ENCODE data around the gene PCDH9. TPM values are rescaled to one million over a fixed set of nuclear protein-coding genes. Genes with fewer than 3 reads are reported as not detected.

PCDH9 gene
- total and polyA plus RNA-seq, 12 donors, result 2.9 to 32.0 (median 15.4) TPM

DNA sequence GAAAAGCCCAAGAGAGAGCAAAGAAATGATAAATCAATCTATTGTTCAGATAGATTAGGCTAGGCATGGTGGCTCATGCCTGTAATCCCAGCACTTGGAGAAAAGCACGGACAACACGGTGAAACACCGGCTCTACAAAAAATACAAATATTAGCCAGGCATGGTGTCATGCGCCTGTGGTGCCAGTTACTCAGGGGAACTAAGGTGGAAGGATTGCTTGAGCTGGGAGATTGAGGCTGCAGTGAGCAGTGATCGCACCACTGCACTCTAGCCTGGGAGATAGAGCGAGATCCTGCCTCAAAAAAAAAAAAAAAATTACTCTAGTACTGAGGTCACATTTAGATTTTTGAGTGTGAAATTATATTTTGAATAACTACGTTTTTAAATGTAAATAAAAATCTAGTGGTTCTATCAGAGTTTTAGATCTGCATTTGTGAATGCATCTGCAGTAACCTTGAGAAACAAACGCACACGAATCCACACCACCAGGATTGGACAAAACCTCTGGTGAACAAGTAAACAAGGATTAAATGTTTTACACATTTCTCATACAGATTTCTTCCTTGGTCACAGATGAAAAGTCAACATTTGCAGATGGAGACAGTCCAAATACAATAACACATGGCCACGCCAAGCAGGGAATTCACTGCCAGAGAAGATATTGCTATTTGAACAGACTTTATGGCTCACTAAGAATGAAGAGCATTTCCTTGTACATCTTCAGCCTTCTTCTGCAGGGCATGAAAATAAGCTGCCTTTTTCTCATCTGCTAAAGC is 917.6 kb downstream of the PCDH9 start:
- H3K9me3 ChIP-seq, result no peaks in the 10 kb centered on the region
- no peaks in the 10 kb centered on the region for H3K36me3 ChIP-seq
- WGBS, 2 donors, result 71 to 75% methylated on average over 10 of the region's 10 CpGs
- no peaks in the 10 kb centered on the region for H3K27me3 ChIP-seq
- DNase-seq (no peak), ATAC-seq (peak in 3 of 8 donors; percentile 28 to 42 (median 29))
- intact Hi-C loops (cut with DNase I), result no loop called here
- no peak overlapping the region for H3K27ac ChIP-seq
- H3K4me1 ChIP-seq, result no peaks in the 10 kb centered on the region
- H3K4me3 ChIP-seq, result no peak overlapping the region
- TF ChIP-seq, protein P1, sequence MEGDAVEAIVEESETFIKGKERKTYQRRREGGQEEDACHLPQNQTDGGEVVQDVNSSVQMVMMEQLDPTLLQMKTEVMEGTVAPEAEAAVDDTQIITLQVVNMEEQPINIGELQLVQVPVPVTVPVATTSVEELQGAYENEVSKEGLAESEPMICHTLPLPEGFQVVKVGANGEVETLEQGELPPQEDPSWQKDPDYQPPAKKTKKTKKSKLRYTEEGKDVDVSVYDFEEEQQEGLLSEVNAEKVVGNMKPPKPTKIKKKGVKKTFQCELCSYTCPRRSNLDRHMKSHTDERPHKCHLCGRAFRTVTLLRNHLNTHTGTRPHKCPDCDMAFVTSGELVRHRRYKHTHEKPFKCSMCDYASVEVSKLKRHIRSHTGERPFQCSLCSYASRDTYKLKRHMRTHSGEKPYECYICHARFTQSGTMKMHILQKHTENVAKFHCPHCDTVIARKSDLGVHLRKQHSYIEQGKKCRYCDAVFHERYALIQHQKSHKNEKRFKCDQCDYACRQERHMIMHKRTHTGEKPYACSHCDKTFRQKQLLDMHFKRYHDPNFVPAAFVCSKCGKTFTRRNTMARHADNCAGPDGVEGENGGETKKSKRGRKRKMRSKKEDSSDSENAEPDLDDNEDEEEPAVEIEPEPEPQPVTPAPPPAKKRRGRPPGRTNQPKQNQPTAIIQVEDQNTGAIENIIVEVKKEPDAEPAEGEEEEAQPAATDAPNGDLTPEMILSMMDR (IDR thresholded peaks at IDR 0.05), result no peak

DNA sequence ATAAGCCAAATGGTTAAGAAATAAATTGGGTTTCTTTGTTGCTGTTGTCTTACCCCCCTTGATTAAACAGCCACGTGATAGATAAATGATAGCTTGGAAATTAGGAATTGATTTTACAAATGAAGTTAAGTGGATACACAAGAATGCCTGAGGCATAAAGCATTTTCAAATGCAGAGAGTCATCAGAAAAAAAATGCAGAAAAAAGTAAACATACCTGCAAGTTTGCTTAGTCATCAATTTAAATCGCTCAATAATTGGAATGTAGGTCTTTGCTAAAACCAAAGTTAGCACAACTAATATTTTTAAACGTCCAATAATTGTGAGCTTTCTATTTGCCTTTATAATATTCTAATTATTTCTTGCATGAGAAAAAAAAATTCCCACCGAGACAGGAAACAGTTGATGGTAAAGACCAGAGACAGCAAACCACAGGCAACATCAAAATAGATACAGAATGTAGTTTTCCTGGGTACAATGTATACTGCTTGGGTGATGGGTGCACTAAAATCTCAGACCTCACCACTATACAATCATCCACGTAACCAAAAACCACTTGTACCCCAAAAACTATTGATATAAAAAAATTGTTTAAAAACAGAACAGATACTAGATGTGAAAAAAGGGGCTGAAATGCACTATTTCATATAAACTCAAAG is 924.0 kb downstream of the PCDH9 start:
- Histone ChIP-seq H3K36me3 (peaks cover 0 to 4% (median 0%) of the 10 kb centered on the region in 9 donors), H3K4me3 (no peak overlapping the region), H3K9me3 (no peaks in the 10 kb centered on the region), H3K27ac (no peak overlapping the region), H3K27me3 (no peaks in the 10 kb centered on the region), H3K4me1 (no peaks in the 10 kb centered on the region)
- intact Hi-C loops (cut with DNase I), result loop anchor here in 1 of 10 donors (1.0 kb wide), 1 partner anchor 27 kb away; no protein-coding TSS in a partner anchor
- TF ChIP-seq, protein P1 (IDR thresholded peaks at IDR 0.05), result no peak
- DNase-seq, result no peak
- 85 to 88% methylated on average over 5 of the region's 5 CpGs for WGBS, 2 donors
- ATAC-seq, result no peak

DNA sequence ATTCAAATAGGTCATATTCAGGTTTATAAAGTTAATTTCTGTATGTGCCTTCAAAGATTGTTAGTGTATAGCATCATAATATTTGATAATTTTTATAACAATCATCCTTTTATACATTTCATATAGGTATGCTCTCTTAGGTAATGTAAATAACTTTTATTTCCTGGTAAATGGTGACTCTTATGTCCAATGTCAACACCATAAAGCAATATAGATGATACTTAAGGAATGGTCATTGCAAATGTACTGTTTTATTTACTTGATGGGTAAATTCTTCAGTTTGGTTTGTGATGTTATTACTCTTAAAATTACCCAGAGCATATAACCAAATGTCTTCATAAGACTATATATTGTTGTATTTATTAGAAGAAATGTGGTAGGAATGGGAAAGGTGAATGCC is 928.7 kb downstream of the PCDH9 start:
- Histone ChIP-seq H3K36me3 (peaks cover 0 to 4% (median 0%) of the 10 kb centered on the region in 9 donors), H3K27ac (no peak overlapping the region), H3K27me3 (no peaks in the 10 kb centered on the region), H3K4me1 (no peaks in the 10 kb centered on the region), H3K4me3 (no peak overlapping the region), H3K9me3 (peaks cover 0 to 15% (median 4%) of the 10 kb centered on the region in 11 donors)
- intact Hi-C loops (cut with DNase I), result no loop called here
- TF ChIP-seq, protein P1 (IDR thresholded peaks at IDR 0.05), result no peak
- ATAC-seq (no peak), DNase-seq (no peak)

DNA sequence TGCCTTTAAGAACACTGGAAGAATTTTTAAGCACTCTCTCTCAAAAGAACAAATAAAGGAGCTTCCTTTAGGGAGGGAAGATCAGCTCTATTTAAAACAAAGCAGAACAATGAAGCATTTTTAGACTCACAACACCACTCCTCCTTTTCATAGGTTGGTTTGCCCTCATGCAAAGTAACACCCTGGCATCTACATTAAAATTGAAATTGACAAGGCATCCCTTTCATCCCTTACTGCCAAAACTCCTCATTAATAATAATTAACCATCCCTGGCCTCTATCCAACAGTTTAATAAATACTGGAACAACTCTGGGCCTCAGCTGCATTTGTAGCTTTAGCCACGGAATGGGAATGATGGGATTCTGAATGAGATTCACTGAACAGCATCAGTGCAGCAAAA is 929.1 kb downstream of the PCDH9 start:
- TF ChIP-seq, protein P1 (IDR thresholded peaks at IDR 0.05), result no peak
- Histone ChIP-seq H3K27me3 (no peaks in the 10 kb centered on the region), H3K27ac (no peak overlapping the region), H3K9me3 (peaks cover 0 to 19% (median 4%) of the 10 kb centered on the region in 11 donors), H3K36me3 (peaks cover 0 to 4% (median 0%) of the 10 kb centered on the region in 9 donors), H3K4me3 (no peak overlapping the region), H3K4me1 (no peaks in the 10 kb centered on the region)
- intact Hi-C loops (cut with DNase I), result no loop called here
- 68 to 80% methylated on average over 1 of the region's 1 CpG for WGBS, 2 donors
- no peak for ATAC-seq
- DNase-seq, result no peak
